PC-9 (cell line): ENCODE measurements around the gene DUS2.

Experiments
- EZH2 ChIP-seq: fragments of 200-600 bp; sonication (generic); IDR thresholded peaks from 2 replicates; pipeline ENCODE4 v1.8.0; 2017; ENCODE audit warnings: antibody characterized with exemption, low read depth
- TF ChIP-seq, protein P1 (sequence below): fragments of 200-600 bp; sonication (generic); conservative IDR thresholded peaks from 2 replicates; pipeline ENCODE4 v1.6.1; 2017; ENCODE audit warnings: mixed run types, antibody characterized with exemption, mild to moderate bottlenecking, moderate library complexity

DNA sequence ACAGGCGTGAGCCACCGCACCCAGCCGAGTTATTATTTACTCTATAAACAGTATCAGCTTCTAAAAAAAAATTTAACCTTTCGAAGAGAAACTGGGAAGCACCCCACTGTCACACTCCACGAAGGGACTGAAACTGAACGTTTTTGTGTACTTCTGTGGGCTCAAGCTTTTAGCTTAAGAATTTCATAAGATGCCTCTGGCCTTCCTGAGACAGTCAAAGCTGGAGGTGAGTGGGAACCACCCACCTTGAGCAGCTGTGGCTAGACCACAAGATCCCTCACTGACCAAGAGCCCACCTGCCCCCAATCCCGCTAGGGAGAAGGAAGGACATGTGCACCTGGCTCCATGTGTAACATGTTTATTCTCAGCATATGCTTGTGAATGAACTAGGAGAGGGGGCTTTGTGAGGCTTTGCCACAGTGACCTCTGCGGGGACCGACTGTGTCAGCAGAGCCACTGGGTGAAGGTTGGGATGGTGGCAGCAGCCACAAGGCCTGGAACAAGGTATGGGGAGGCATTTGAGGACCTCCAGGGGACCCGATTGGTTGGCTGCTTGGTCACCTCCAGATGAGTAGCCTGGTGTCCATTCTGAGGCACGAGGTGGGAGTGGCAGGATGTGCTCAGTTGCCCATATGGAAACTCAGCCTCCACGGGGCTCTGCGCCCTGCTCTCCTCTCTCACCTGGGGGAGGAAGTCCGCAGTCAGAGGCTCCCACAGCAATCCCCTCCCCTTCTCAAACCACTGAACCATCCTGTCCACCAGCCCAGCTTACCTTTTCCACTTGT, 47.6 kb upstream of the DUS2 start:
- TF ChIP-seq, protein P1, sequence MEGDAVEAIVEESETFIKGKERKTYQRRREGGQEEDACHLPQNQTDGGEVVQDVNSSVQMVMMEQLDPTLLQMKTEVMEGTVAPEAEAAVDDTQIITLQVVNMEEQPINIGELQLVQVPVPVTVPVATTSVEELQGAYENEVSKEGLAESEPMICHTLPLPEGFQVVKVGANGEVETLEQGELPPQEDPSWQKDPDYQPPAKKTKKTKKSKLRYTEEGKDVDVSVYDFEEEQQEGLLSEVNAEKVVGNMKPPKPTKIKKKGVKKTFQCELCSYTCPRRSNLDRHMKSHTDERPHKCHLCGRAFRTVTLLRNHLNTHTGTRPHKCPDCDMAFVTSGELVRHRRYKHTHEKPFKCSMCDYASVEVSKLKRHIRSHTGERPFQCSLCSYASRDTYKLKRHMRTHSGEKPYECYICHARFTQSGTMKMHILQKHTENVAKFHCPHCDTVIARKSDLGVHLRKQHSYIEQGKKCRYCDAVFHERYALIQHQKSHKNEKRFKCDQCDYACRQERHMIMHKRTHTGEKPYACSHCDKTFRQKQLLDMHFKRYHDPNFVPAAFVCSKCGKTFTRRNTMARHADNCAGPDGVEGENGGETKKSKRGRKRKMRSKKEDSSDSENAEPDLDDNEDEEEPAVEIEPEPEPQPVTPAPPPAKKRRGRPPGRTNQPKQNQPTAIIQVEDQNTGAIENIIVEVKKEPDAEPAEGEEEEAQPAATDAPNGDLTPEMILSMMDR, result no peak
- no peak for TF ChIP-seq EZH2
